Common myeloid progenitor, CD34-positive (primary cell): ENCODE data around the gene CCDC68.
A peak's percentile ranks its signal among the peaks of the same experiment; 100 is the strongest.

Experiments
- CTCF ChIA-PET: fragments of 350-600 bp; sonication (Branson Sonifier 250); formaldehyde crosslinking; loops from one replicate; lab custom pipeline; 2021; ENCODE audit warnings: antibody characterized with exemption; lab: Charles Lee
- POLR2A ChIA-PET: fragments of 350-600 bp; sonication (Branson Sonifier 250); formaldehyde crosslinking; loops from one replicate; lab custom pipeline; 2021; ENCODE audit warnings: antibody characterized with exemption; lab: Charles Lee
- DNase-seq, 3 donors: peaks; one replicate each; pipeline versions ENCODE4 v3.0.0 to v3.0.0-alpha.2; 2013
- H3K27ac ChIP-seq, 2 experiments: 1 replicate in 1 of 2; 2 replicates in 1 of 2; pipeline ENCODE4 v1.7.0; 2013; ENCODE audit warnings: inconsistent platforms in 2 of 2, low read length in 2 of 2, mild to moderate bottlenecking in 2 of 2, low read depth in 1 of 2, moderate library complexity in 1 of 2; ENCODE audit not compliant: severe bottlenecking in 2 of 2, insufficient read depth in 1 of 2, poor library complexity in 1 of 2
- H3K27me3 ChIP-seq, 5 experiments: replicated peaks in 2 of 5; 1 replicate in 3 of 5; 2 replicates in 2 of 5; pipeline versions ENCODE4 v1.6.1 to v1.7.0; 2013; ENCODE audit warnings: low read length in 4 of 5, mild to moderate bottlenecking in 2 of 5, moderate library complexity in 2 of 5, inconsistent platforms in 1 of 5; ENCODE audit not compliant: insufficient read depth in 5 of 5, control insufficient read depth in 4 of 5
- H3K36me3 ChIP-seq, 4 experiments: 1 replicate in 2 of 4; 2 replicates in 2 of 4; pipeline versions ENCODE4 v1.6.1 to v1.7.0; 2013; ENCODE audit warnings: low read length in 3 of 4, control low read depth in 1 of 4, mild to moderate bottlenecking in 1 of 4; ENCODE audit not compliant: control insufficient read depth in 4 of 4, insufficient read depth in 4 of 4
- H3K4me1 ChIP-seq, 4 experiments: 1 replicate in 3 of 4; 2 replicates in 1 of 4; pipeline versions ENCODE4 v1.6.1 to v1.7.1; 2013; ENCODE audit warnings: low read length in 3 of 4, mild to moderate bottlenecking in 3 of 4, control low read depth in 1 of 4, inconsistent platforms in 1 of 4, moderate library complexity in 1 of 4; ENCODE audit not compliant: control insufficient read depth in 4 of 4, insufficient read depth in 4 of 4; ENCODE audit errors: control extremely low read depth in 1 of 4
- H3K4me3 ChIP-seq, 7 experiments: 1 replicate in 4 of 7; 2 replicates in 3 of 7; pipeline versions ENCODE4 v1.5.1 to v1.7.0; 2013; ENCODE audit warnings: mild to moderate bottlenecking in 7 of 7, low read length in 6 of 7, moderate library complexity in 6 of 7, inconsistent platforms in 2 of 7, low read depth in 2 of 7, control low read depth in 1 of 7; ENCODE audit not compliant: insufficient read depth in 4 of 7, control insufficient read depth in 1 of 7; ENCODE audit errors: extremely low read depth in 1 of 7
- H3K9me3 ChIP-seq, 5 experiments: 1 replicate in 4 of 5; 2 replicates in 1 of 5; pipeline versions ENCODE4 v1.6.1 to v1.7.1; 2013; ENCODE audit warnings: low read length in 4 of 5, mild to moderate bottlenecking in 2 of 5, inconsistent platforms in 1 of 5, low read depth in 1 of 5, moderate library complexity in 1 of 5; ENCODE audit not compliant: control insufficient read depth in 4 of 5, insufficient read depth in 2 of 5; ENCODE audit errors: control extremely low read depth in 1 of 5
- WGBS: methylation state at CpG from one replicate; pipeline ENCODE4 v1.1.5; 2013; ENCODE audit not compliant: insufficient coverage; 5-methylcytosine and 5-hydroxymethylcytosine counted together

CCDC68 gene

DNA sequence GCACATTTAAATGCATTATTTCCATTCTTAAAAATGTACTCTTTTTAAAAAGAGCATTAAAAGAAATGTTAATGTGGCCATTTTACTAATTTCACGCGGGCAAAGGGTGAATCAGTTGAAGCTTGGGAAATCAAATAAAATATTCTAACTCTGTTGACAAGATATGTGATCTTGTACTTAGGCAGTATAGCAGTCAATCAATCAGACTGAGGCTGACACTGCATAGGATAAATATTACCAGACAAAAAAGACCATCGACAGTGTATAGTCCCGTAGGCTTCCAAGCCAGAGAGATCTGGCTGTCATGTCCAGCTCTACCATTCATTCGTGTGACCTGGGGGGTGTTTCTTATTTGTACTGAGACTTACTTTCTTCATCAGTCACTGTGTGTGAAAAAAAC is 39.8 kb upstream of the CCDC68 start:
- Histone ChIP-seq H3K4me1 (no peaks in the 10 kb centered on the region), H3K9me3 (no peaks in the 10 kb centered on the region), H3K36me3 (no peaks in the 10 kb centered on the region), H3K27me3 (no peaks in the 10 kb centered on the region), H3K27ac (no peak overlapping the region), H3K4me3 (no peak overlapping the region)
- ChIA-PET POLR2A (no interaction called here), CTCF (no interaction called here)
- no CpG with 5 or more reads among the region's 5 CpGs for WGBS
- DNase-seq, result no peak

- DNase-seq, result no peak
- CTCF ChIA-PET, result interaction anchor here (0.6 to 1.8 kb wide), 3 partner anchors 9 to 439 kb away, joined by 3 to 5 read pairs (median 4); no protein-coding TSS in a partner anchor
- 100% methylated on average over 2 of the region's 5 CpGs for WGBS
- no peaks in the 10 kb centered on the region for H3K27me3 ChIP-seq
- no peak overlapping the region for H3K4me3 ChIP-seq
- H3K4me1 ChIP-seq, result no peaks in the 10 kb centered on the region
- no peaks in the 10 kb centered on the region for H3K36me3 ChIP-seq
- POLR2A ChIA-PET, result no interaction called here
- no peaks in the 10 kb centered on the region for H3K9me3 ChIP-seq
- H3K27ac ChIP-seq, result no peak overlapping the region
These were observed 36.3 kb upstream of the CCDC68 start for GRCh38 chr18:54995421-54996143.

GRCh38 chr18:54991981-54992380 is 32.7 kb upstream of the CCDC68 start:
- ChIA-PET CTCF (interaction anchor here (0.9 to 2.8 kb wide), 3 partner anchors 9 to 321 kb away, joined by 4 to 7 read pairs (median 7); no protein-coding TSS in a partner anchor), POLR2A (no interaction called here)
- peaks cover 0 to 2% (median 0%) of the 10 kb centered on the region in 5 experiments for H3K9me3 ChIP-seq
- no peaks in the 10 kb centered on the region for H3K4me1 ChIP-seq
- no peak overlapping the region for H3K27ac ChIP-seq
- no peaks in the 10 kb centered on the region for H3K27me3 ChIP-seq
- H3K36me3 ChIP-seq, result no peaks in the 10 kb centered on the region
- no peak overlapping the region for H3K4me3 ChIP-seq
- no peak for DNase-seq
- 100% methylated on average over 1 of the region's 4 CpGs for WGBS

GRCh38 chr18:54984908-54985307 is 25.6 kb upstream of the CCDC68 start:
- H3K27me3 ChIP-seq, result peaks cover 0 to 3% (median 0%) of the 10 kb centered on the region in 5 experiments
- H3K9me3 ChIP-seq, result peaks cover 0 to 2% (median 0%) of the 10 kb centered on the region in 5 experiments
- ChIA-PET POLR2A (no interaction called here), CTCF (interaction anchor here (1.5 to 3.2 kb wide), 3 partner anchors 10 to 307 kb away, joined by 3 to 33 read pairs (median 10); no protein-coding TSS in a partner anchor)
- H3K4me1 ChIP-seq, result no peaks in the 10 kb centered on the region
- no peaks in the 10 kb centered on the region for H3K36me3 ChIP-seq
- WGBS, result 94% methylated on average over 4 of the region's 4 CpGs
- H3K27ac ChIP-seq, result no peak overlapping the region
- DNase-seq, result no peak
- H3K4me3 ChIP-seq, result no peak overlapping the region

- POLR2A ChIA-PET, result no interaction called here
- no peaks in the 10 kb centered on the region for H3K4me1 ChIP-seq
- DNase-seq, result no peak
- WGBS, result 85% methylated on average over 3 of the region's 3 CpGs
- H3K27me3 ChIP-seq, result peaks cover 0 to 3% (median 0%) of the 10 kb centered on the region in 5 experiments
- no peaks in the 10 kb centered on the region for H3K36me3 ChIP-seq
- peaks cover 0 to 2% (median 0%) of the 10 kb centered on the region in 5 experiments for H3K9me3 ChIP-seq
- H3K27ac ChIP-seq, result no peak overlapping the region
- no peak overlapping the region for H3K4me3 ChIP-seq
- CTCF ChIA-PET, result interaction anchor here (0.8 to 3.2 kb wide), 13 partner anchors 8 to 424 kb away, joined by 3 to 33 read pairs (median 4); no protein-coding TSS in a partner anchor
These were observed 24.5 kb upstream of the CCDC68 start for GRCh38 chr18:54983791-54984190.

DNA sequence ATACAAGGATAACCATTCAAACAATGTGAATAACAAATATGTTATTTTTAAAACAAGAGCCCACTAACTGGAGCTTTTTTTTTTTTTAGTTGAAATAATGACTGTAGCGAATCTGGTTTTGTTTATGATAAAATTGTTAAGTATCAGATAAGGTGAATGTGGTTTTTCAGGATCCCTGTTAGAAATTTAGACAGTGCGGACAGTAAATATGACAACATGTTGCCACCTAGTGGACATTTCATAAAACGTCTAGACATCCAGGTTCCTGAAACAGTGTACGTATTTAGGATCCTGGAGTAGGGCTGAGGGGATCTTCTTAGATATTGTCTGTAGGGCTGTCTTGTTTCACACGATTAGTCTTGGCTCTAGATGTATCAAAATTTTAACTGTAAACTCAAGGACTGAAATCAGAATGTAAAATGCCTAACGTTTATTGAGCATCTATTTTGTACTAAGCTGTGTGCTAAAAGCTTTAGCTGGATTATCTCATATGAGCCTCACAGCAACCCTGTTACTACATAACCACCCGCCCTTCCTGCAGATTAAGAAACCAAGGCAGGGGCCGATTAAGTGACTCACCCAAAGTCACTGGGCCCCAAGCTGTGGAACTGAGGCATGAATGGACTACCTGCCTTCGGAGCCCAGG is 23.9 kb upstream of the CCDC68 start:
- 39% methylated on average over 4 of the region's 9 CpGs for WGBS
- CTCF ChIA-PET, result interaction anchor here (0.6 to 3.2 kb wide), 15 partner anchors 8 to 589 kb away, joined by 3 to 33 read pairs (median 4); no protein-coding TSS in a partner anchor
- H3K4me1 ChIP-seq, result no peaks in the 10 kb centered on the region
- peaks cover 0 to 2% (median 0%) of the 10 kb centered on the region in 5 experiments for H3K9me3 ChIP-seq
- peaks cover 0 to 3% (median 0%) of the 10 kb centered on the region in 5 experiments for H3K27me3 ChIP-seq
- H3K27ac ChIP-seq, result no peak overlapping the region
- POLR2A ChIA-PET, result interaction anchor here (0.6 kb wide), 1 partner anchor 467 kb away, joined by 3 read pairs; no protein-coding TSS in a partner anchor
- DNase-seq, result peak; percentile 59 to 77 (median 76)
- no peaks in the 10 kb centered on the region for H3K36me3 ChIP-seq
- no peak overlapping the region for H3K4me3 ChIP-seq
